NCI-H146 treated with DMSO at 0.1 percent for 48 hours (cell line): ENCODE results near the gene FAM161B.

Source experiments
- DNase-seq: peaks from one replicate; lab custom pipeline; 2025; ENCODE audit not compliant: unreplicated experiment; lab: John Stamatoyannopoulos, UW

The FAM161B gene

DNA sequence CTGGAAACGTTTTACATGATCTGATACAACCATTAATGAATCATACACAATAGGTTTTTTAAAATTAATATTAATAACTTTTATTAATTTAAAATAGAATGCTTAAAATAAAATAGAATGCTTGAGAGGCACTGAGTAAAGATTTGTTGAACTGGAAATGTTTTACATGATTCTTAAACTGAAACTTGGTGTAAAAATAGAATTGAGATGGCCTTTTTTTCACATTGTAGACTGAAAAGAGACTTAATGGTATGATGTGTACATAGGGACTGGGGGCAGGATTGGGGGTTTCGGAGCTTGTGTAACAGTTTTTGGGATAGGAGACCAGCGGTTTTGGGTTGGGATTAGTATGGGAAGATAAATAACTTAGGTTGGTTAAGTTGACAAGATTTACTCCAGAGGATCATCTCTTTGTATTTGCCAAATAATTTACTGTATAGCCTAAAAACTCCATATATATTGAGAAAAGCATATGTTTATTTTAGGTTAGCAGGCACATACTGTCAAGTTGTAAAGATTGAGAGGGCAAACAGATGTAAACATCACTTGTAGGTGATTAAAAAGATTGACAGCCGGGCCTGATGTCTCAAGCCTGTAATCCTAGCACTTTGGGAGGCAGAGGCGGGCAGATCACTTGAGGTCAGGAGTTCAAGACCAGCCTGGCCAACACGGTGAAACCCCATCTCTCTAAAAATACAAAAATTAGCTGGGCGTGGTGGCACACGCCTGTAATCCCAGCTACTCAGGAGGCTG, 65.3 kb downstream of the FAM161B start:
- no peak for DNase-seq
